Measurements from ENCODE around the gene PDE4D. TPM values are rescaled to one million over a fixed set of nuclear protein-coding genes. Genes with fewer than 3 reads are reported as not detected.

The PDE4D gene
- total RNA-seq, 1 donor from 2014 or later = 6.8 TPM

- no peaks in the 10 kb centered on the region for H3K27me3 ChIP-seq (ENCODE audit: control insufficient read depth, insufficient read depth, low read length)
- no peaks in the 10 kb centered on the region for H3K36me3 ChIP-seq (ENCODE audit: control insufficient read depth, insufficient read depth, low read length)
- TF ChIP-seq CTCF (IDR thresholded peaks at IDR 0.05; ENCODE audit: insufficient read depth, low read length, severe bottlenecking) = no peak
- no peak overlapping the region for H3K4me3 ChIP-seq (ENCODE audit: low read depth, low read length)
- DNase-seq (ENCODE audit: low read depth) (no peak), FAIRE-seq (no peak)
Measured at GRCh38 chr5:59040804-59041201, 852.7 kb downstream of the PDE4D start.

GRCh38 chr5:59040024-59040803 is 853.3 kb downstream of the PDE4D start:
- H3K36me3 ChIP-seq (ENCODE audit: control insufficient read depth, insufficient read depth, low read length) = no peaks in the 10 kb centered on the region
- peak overlapping the region; percentile 51 for H3K4me3 ChIP-seq (ENCODE audit: low read depth, low read length)
- TF ChIP-seq CTCF (IDR thresholded peaks at IDR 0.05; ENCODE audit: insufficient read depth, low read length, severe bottlenecking) = no peak
- H3K27me3 ChIP-seq (ENCODE audit: control insufficient read depth, insufficient read depth, low read length) = no peaks in the 10 kb centered on the region
- FAIRE-seq (no peak), DNase-seq (ENCODE audit: low read depth) (peak; percentile 34)

GRCh38 chr5:59039296-59040023 is 854.1 kb downstream of the PDE4D start:
- Histone ChIP-seq H3K36me3 (ENCODE audit: control insufficient read depth, insufficient read depth, low read length) (no peaks in the 10 kb centered on the region), H3K4me3 (ENCODE audit: low read depth, low read length) (peak overlapping the region; percentile 51), H3K27me3 (ENCODE audit: control insufficient read depth, insufficient read depth, low read length) (no peaks in the 10 kb centered on the region)
- DNase-seq (ENCODE audit: low read depth) = peak; percentile 57
- TF ChIP-seq CTCF (IDR thresholded peaks at IDR 0.05; ENCODE audit: insufficient read depth, low read length, severe bottlenecking) = no peak
- FAIRE-seq = no peak

GRCh38 chr5:59038798-59039295 is 854.7 kb downstream of the PDE4D start:
- H3K4me3 ChIP-seq (ENCODE audit: low read depth, low read length) = peak overlapping the region; percentile 51
- FAIRE-seq (no peak), DNase-seq (ENCODE audit: low read depth) (no peak)
- no peaks in the 10 kb centered on the region for H3K36me3 ChIP-seq (ENCODE audit: control insufficient read depth, insufficient read depth, low read length)
- TF ChIP-seq CTCF (IDR thresholded peaks at IDR 0.05; ENCODE audit: insufficient read depth, low read length, severe bottlenecking) = no peak
- no peaks in the 10 kb centered on the region for H3K27me3 ChIP-seq (ENCODE audit: control insufficient read depth, insufficient read depth, low read length)

- no peak for TF ChIP-seq CTCF (IDR thresholded peaks at IDR 0.05; ENCODE audit: insufficient read depth, low read length, severe bottlenecking)
- Histone ChIP-seq H3K36me3 (ENCODE audit: control insufficient read depth, insufficient read depth, low read length) (no peaks in the 10 kb centered on the region), H3K27me3 (ENCODE audit: control insufficient read depth, insufficient read depth, low read length) (no peaks in the 10 kb centered on the region), H3K4me3 (ENCODE audit: low read depth, low read length) (peak overlapping the region; percentile 51)
- no peak for FAIRE-seq
- no peak for DNase-seq (ENCODE audit: low read depth)
Measured at GRCh38 chr5:59037941-59038797, 855.4 kb downstream of the PDE4D start.

Data from bronchial epithelial cell (primary cell).